MM.1S (cell line): ENCODE data around the gene TMEM178B.

Source experiments
- CTCF ChIP-seq: fragments of 300-600 bp; sonication (generic); IDR thresholded peaks from 2 replicates; pipeline ENCODE4 v1.5.1; 2016; ENCODE audit warnings: antibody characterized with exemption, low read length, mixed read lengths
- EZH2 ChIP-seq: fragments of 300-600 bp; sonication (generic); optimal IDR thresholded peaks from 2 replicates; pipeline ENCODE3; 2017; ENCODE audit warnings: low read depth, mild to moderate bottlenecking, antibody characterized with exemption, low read length, mixed read lengths
- EZH2phosphoT487 ChIP-seq: fragments of 300-600 bp; sonication (generic); IDR thresholded peaks from 2 replicates; pipeline ENCODE4 v1.6.1; 2018; ENCODE audit warnings: antibody characterized with exemption, low read length

- TF ChIP-seq CTCF = no peak
- no peak for TF ChIP-seq EZH2phosphoT487
- no peak for TF ChIP-seq EZH2
Measured at GRCh38 chr7:141317033-141317585, 243.2 kb downstream of the TMEM178B start.
